GM18868 (cell line): ENCODE measurements around the gene RTN4.

Source experiments
- ATAC-seq: cut with Tn5 transposase; IDR thresholded peaks from one replicate; pipeline ENCODE4 v1.9.1; 2021; ENCODE audit warnings: mild to moderate bottlenecking, moderate library complexity; ENCODE audit not compliant: unreplicated experiment

The RTN4 gene

GRCh38 chr2:54975598-54976492 lies 74.4 kb downstream of the RTN4 start:
- no peak for ATAC-seq

GRCh38 chr2:54975175-54975574 lies 75.1 kb downstream of the RTN4 start:
- ATAC-seq, result no peak

DNA sequence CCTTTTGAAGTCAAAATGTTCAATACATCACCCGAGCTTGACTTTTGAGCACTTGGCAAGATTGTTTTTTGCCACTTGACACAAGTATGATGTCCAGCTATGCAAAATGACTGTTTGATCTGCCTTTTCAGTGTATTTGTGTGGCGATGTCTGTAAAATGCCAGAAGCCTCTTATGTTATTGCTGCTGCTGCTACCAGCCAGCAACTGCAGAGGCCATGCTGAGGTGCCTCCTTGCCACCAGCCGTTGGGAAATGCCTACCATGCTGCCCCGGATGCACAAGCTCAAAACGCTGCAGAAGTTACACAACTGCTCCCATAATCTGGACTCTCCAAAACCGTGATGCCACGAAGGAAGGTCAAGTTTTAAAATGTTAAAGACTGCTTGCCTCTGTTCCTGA lies 80.3 kb downstream of the RTN4 start:
- ATAC-seq, result no peak

- ATAC-seq, result no peak
Measured at GRCh38 chr2:54969295-54969939, 80.8 kb downstream of the RTN4 start.

DNA sequence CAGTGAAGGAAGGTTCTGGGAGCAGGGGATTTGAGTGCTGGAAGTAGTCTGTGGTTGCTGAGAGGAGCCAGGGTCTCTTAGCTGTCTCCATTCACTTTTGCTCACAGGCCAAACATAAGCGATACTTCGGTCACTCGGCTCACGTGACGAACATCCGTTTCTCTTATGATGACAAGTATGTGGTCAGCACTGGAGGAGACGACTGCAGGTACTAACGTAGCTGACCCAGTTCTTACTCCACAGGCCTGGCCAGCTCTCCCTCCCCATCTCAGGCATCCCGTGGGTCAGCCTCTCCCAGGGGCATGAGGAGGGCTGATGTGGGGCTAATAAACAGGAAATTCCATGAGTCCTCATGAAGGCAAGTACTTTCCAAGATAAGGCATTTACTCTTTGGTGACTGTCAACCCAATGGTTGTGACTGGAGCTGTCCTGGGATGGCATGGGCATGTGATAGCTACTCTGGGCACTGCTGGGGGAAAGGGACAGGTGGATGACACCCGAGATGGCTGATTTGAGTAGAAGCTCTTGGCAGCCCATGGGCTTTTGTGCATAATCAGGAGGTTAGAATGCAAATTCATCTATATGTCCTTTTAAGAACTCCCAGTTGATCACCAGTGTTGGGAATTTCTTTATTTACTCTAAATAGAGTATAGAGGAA lies 81.6 kb downstream of the RTN4 start:
- ATAC-seq, result no peak

DNA sequence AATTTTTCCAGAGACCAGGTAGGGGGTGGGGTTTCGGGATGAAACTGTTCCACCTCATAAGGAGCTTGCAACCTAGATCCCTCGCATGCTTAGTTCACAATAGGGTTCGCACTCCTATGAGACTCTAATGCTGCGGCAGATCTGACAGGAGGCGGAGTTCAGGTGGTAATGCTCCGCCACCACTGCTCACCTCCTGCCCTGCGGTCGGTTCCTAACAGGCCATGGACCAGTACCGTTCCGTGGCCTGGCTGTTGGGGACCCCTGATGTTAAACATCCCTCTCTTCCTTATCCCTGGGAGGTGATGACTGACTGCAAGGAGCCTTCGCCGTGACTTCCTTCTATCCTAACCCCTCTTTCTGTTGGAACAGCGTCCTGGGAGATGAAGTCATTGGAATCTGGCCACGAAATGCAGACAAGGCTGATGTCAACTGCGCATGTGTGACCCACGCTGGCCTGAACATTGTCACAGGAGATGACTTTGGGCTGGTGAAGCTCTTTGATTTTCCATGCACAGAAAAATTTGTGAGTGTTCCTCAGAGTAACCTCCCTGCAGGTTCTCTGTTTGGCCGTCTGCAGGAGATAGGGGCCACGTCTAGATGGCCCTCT lies 82.4 kb downstream of the RTN4 start:
- no peak for ATAC-seq

DNA sequence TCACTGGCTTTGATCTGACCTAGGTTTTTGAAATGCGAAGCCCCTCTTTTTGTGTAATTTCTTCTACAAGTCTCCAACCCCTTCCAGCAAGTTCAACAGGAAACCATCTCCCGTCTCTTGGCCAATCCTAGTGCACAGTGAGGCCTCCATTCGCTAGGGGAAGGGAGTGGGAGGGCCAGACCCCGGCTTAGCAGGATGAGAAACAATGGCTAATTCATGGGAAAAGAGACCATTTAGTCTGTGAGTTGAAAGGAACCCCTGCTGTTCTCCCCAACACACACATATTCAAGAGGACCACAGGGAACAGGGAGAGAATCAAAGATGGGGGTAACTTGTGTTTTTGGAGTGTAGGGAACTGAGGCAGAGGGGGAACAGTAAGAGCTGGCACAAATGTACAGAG lies 83.0 kb downstream of the RTN4 start:
- no peak for ATAC-seq

- ATAC-seq, result no peak
Measured at GRCh38 chr2:54966837-54967236, 83.4 kb downstream of the RTN4 start.

DNA sequence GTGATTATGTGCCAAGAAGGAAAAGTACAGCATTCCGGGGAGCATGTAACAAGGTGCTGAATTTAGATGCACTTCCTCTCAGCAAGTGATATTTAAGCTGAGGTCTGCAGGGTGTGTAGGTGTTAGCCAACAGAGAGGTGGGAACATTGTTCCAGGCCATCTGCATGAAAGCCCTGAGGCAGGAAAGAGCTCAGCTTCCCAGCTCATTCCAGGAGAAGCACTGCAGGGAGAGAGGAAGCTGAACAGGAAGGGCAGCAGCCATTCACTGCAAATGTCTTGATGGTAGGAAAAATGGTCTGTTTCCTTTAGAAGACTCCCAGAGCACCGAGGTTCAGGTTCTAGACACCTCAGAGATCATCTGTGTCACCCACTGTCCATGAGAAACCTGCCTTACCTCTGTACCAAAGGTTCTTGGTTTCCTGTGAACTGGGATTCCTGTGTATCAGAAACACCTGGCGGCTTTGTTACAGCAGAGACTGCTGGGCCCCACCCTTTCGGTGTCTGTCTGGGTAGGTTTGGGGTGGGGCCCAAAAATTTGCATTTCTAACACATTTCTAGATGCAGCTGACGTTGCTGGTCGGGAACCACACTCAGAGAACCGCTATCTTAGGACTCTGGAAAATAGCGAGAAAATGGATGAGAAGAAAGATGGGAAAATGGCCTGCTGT lies 84.0 kb downstream of the RTN4 start:
- ATAC-seq, result no peak

GRCh38 chr2:54965425-54965824 lies 84.8 kb downstream of the RTN4 start:
- no peak for ATAC-seq

DNA sequence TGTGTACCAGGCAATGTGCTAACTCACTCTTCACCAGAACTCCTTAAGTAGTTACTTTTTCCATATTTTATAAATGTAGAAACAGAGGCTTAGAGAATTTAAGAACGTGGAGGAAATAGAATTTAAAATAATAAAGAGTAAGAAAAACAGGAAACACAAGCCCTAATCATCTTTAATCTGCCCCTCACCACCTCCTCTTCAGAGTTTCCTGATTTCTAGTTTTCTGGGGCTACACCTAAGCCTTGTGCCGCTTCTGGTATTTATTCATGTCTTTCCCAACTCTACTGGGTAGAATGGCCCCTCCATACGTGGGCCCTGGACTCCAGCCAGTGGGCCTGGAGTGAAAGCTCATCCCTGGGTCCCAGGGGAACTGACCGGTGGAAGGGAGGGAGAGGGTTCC lies 85.4 kb downstream of the RTN4 start:
- no peak for ATAC-seq

GRCh38 chr2:54964271-54964670 lies 86.0 kb downstream of the RTN4 start:
- no peak for ATAC-seq

DNA sequence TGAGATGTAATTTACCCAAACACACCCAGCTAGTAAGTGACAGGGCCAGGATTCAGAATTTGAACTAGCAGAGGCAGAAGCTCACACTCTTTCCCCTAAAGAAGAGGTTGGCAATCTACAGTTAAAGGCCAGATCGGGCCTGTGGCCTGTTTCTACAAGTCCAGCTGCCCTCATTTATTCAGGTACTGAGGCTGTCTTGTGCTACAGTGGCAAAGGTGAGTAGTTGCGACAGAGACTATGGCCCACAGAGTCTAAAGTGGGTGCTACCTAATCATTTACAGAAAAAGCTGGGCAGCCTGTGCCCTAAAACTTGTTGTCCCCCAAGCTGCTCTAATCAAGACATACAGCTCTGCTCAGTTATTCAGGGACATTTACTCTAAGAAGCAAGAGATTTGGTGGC lies 86.8 kb downstream of the RTN4 start:
- ATAC-seq, result no peak

- no peak for ATAC-seq
Measured at GRCh38 chr2:54962935-54963440, 87.3 kb downstream of the RTN4 start.

GRCh38 chr2:54962511-54962910 lies 87.7 kb downstream of the RTN4 start:
- ATAC-seq, result no peak

GRCh38 chr2:54960164-54960563 lies 90.1 kb downstream of the RTN4 start:
- no peak for ATAC-seq

DNA sequence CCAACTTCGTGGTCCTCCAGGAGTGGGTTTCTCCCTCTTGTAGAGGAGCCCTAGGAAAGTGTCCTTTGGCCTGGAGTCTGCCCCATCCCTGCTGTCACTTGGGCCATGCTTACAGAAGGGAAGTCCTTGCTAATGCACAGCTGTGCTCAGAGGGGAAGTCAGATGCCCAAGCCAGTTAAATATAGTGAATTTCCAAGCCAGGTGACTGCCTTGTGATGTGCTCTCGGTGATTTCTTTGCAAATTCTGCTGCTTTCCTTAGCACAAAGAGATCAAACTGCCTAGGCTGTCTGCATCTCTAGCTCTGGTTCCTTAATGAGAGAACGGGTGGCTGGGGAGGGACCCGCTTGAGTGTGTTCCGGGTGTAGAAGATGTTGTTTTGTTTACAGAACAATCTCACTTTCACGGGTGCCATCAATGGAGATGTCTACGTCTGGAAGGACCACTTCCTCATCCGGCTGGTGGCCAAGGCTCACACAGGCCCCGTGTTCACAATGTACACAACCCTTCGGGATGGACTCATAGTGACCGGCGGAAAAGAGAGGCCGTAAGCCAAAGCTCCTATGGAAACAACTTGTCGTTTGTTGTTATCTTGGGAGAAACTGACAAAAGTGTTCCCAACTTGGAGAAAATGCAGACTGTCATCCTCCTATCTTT lies 91.4 kb downstream of the RTN4 start:
- no peak for ATAC-seq

DNA sequence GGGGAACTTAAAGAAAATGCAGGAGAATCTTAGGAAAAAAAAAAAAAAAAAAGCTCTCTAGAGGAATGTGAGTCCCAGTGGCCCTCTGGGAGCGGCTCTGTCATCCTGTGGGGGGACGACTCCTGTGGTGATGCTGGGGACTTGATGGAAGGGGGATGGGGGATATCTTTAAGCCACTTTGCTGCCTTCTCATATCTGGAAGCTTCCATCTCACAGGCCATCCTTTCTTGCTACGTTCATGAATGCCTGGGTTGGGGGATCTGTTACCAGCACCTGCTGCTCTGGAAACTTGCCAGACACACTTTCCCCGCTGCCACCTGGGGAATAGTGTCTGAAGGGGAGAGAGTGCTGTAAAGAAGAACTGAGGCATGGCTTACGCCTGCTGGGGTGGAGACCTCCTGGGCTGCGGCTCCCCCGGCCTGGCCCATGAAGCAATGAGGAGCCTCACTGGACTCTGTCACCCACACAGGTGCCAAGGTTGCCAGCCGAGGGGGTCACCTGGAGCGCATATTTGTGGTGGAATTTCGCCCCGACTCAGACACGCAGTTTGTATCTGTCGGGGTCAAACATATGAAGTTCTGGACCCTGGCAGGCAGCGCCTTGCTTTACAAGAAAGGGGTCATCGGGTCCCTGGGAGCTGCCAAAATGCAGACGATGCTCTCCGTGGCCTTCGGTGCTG lies 92.8 kb downstream of the RTN4 start:
- ATAC-seq, result no peak

DNA sequence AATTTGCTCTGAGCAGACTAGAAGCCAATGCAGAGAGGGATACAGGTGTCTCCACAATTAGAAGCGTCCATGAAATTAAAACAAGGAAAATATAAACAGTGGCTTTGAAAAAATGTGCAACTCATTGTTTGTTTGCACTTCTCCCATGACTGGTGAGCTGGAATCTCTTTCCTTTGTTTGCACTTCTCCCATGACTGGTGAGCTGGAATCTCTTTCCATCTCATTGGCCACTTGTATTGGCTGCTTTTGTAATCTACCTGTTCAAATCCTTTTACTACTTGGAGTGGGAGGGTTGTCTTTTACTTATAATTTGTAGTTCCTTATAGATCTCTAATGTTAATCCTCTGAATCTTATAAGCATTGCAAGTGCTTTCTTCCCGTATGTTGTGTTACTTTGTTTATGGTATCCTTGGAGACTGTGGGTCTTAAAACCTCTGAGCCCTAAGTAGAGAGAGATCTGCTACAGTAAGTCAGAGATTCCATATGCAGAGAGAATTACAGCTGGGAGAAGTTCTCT lies 94.1 kb downstream of the RTN4 start:
- no peak for ATAC-seq
